Measurements from ENCODE around the gene MICOS13.

MICOS13 gene

DNA sequence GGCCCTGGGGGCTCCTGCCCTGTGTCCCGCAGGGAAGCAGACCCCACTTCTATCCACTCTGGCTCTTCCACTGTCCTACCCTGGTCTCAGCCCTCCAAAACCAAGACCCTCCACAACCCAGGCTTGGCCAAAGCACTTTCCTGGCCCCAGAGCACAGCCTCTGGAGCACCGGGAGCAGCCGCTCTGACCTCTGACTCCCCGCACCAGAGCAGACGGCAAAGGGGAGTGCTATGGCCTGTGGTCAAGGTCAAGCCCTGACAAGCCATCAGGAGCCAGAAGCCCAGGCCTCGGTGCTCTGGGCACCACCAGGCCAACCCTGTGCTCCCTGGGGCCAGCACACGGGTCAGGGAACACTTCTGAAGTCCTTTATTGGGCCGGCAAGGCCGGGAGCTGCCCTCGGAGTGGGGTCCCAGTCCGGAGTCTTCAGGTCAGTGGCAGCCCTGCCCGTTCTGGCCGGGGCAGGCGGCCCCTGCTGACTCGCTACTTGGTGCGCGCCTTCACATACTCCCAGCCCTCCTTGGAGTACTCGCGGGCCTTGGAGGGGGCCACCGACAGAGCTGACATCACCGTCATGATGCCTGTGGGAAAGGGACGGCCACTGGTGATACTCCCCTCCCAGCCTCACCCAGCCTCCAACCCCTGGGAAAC, 2.1 kb downstream of the MICOS13 start:
- no peak overlapping the region for H3K4me3 ChIP-seq (ENCODE audit: low read depth, low read length)
- TF ChIP-seq, protein P1, sequence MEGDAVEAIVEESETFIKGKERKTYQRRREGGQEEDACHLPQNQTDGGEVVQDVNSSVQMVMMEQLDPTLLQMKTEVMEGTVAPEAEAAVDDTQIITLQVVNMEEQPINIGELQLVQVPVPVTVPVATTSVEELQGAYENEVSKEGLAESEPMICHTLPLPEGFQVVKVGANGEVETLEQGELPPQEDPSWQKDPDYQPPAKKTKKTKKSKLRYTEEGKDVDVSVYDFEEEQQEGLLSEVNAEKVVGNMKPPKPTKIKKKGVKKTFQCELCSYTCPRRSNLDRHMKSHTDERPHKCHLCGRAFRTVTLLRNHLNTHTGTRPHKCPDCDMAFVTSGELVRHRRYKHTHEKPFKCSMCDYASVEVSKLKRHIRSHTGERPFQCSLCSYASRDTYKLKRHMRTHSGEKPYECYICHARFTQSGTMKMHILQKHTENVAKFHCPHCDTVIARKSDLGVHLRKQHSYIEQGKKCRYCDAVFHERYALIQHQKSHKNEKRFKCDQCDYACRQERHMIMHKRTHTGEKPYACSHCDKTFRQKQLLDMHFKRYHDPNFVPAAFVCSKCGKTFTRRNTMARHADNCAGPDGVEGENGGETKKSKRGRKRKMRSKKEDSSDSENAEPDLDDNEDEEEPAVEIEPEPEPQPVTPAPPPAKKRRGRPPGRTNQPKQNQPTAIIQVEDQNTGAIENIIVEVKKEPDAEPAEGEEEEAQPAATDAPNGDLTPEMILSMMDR (IDR thresholded peaks at IDR 0.05; ENCODE audit: low read depth, low read length, missing control alignments): no peak
- in situ Hi-C loops (cut with HindIII; ENCODE audit: low sequenced_read_pairs): no loop called here
- DNase-seq (ENCODE audit: low read depth): no peak

DNA sequence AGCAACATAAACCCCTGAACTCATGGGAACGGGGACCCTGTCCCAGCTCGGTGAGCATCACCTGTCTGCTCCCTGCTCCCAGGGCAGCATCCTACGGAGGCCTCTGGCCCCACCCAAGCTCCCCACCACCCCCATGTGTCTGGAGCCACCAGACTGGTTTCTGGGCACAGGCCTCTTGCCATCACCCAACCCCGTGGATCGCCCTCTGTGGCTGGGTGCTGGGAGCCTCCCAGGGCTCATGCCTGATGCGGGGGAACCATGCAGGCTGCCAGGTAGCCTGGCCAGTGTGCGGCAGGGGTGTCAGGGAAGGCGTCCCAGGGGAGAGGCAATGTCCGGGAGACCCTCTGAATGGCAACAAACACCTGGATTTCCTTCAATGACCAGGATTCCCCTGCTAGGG, 2.7 kb downstream of the MICOS13 start:
- TF ChIP-seq, protein P1 (IDR thresholded peaks at IDR 0.05; ENCODE audit: low read depth, low read length, missing control alignments): no peak
- no peak overlapping the region for H3K4me3 ChIP-seq (ENCODE audit: low read depth, low read length)
- in situ Hi-C loops (cut with HindIII; ENCODE audit: low sequenced_read_pairs): no loop called here
- DNase-seq (ENCODE audit: low read depth): no peak

DNA sequence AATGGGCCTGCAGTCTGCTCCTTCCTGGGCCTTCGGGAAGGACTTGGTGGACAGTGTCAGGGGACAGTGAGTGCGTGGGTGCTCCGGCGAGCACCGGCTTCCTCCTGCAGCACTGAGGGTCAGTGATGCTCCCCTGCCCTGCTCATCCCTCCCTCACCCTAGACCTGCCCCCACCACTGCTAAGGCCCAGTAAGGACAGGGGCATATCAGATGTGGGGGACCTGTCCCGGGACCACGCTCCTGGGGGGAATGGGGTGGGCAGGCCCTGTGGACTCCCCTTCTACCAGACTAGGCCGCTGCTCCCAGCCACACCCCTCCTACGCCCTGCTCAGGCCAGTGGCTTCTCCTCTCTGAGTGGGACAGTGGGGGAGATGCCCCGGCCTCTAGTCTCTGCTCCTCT, 3.2 kb downstream of the MICOS13 start:
- TF ChIP-seq, protein P1 (IDR thresholded peaks at IDR 0.05; ENCODE audit: low read depth, low read length, missing control alignments): no peak
- no peak overlapping the region for H3K4me3 ChIP-seq (ENCODE audit: low read depth, low read length)
- in situ Hi-C loops (cut with HindIII; ENCODE audit: low sequenced_read_pairs): no loop called here
- DNase-seq (ENCODE audit: low read depth): no peak

DNA sequence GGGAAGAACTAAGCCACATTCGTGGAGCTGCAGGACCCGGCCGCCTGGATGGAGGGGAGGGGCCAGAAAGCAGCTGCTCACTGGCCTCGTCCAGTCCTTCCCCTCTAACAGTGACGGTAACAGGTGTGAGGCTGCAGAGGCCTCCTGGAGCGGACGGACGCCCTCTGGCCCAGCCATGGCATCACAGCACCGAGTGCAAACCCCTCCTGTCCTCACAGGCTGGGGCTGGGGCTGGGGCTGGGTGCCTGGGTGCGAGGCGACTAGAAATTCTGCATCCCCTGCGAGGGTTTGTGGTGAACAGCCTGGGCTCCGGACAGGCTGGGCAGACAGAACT, 3.6 kb downstream of the MICOS13 start:
- TF ChIP-seq, protein P1 (IDR thresholded peaks at IDR 0.05; ENCODE audit: low read depth, low read length, missing control alignments): no peak
- in situ Hi-C loops (cut with HindIII; ENCODE audit: low sequenced_read_pairs): no loop called here
- DNase-seq (ENCODE audit: low read depth): no peak
- H3K4me3 ChIP-seq (ENCODE audit: low read depth, low read length): no peak overlapping the region

DNA sequence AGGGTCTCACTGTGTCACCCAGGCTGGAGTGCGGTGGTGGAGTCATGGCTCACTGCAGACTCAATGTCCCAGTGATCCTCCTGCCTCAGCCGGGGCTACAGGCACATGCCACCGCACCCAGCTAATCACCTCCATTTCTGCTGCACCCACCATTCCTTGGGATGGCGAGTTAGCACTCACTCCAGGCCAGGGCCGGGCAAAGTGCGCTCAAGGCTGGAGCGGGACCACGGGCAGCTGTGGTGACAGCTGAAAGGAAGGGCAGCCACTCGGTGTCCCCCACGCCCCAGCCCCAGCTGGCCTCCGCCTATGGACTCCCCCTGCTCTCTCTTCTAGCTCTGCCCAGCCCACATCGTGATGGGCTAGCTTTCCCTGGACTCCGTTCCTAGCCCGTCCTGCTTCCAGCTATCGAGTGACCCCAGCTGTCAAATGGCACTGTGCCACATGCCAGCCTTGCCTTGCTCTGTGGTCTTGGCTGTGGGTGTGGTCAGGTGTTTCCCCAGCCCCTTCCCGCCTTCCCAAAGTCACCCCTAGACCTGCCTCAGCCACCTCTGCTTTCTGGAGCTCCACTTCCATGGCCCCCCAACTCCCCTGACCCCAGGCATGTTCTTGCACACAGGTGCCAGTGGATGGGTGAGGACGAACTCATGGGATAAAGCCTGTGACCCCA, 4.1 kb downstream of the MICOS13 start:
- DNase-seq (ENCODE audit: low read depth): no peak
- TF ChIP-seq, protein P1 (IDR thresholded peaks at IDR 0.05; ENCODE audit: low read depth, low read length, missing control alignments): no peak
- in situ Hi-C loops (cut with HindIII; ENCODE audit: low sequenced_read_pairs): no loop called here

DNA sequence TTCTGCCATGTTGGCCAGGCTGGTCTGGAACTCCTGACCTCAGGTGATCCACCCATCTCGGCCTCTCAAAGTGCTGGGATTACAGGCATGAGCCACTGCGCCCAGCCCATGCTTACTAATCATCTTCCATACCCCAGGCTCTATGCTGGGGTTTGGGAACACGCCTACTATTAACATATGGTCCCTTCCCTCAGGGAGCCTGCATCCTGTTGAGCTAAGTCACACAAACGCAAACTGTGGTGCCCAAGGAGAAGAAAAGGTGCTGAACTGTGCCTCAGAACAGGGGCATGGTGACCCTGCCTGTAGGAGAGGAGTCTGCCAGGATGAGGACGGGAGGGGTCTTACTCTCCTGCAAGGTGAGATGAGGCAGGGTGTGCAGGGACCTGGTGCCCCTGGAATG, 5.6 kb downstream of the MICOS13 start:
- TF ChIP-seq, protein P1 (IDR thresholded peaks at IDR 0.05; ENCODE audit: low read depth, low read length, missing control alignments): no peak
- in situ Hi-C loops (cut with HindIII; ENCODE audit: low sequenced_read_pairs): no loop called here
- no peak for DNase-seq (ENCODE audit: low read depth)
- H3K4me3 ChIP-seq (ENCODE audit: low read depth, low read length): no peak overlapping the region

More for the DNA sequence above, 4.1 kb downstream of the MICOS13 start:
- no peak overlapping the region for H3K4me3 ChIP-seq (ENCODE audit: low read depth, low read length)

All from astrocyte of the cerebellum (primary cell).